Measurements from ENCODE around the gene ATP8B1. TPM values are rescaled to one million over a fixed set of nuclear protein-coding genes. Genes with fewer than 3 reads are reported as not detected.

Gene ATP8B1
- total and polyA plus RNA-seq, 2 of the 4 experiments (the other 2 are of a cell fraction): 64.3 to 136 TPM

DNA sequence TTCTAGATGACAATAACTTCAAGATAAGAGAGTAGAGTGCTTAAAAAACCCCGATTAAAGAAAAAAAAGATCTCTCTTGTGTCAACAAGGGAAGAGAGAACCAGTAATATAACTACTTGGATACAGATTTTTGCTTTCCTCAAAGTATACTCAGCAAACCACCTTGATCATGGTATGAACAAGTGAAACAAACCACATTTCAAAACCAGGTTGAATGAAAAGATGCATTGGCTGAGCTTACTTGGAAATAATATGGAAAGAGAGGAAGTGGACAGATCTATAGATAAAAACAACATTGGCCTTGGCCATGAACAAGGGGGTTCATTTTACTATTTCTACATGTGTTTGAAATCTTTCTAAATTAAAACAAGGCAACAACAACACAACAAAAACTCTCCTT, 50.1 kb downstream of the ATP8B1 start:
- no peak overlapping the region for H3K4me3 ChIP-seq (ENCODE audit: insufficient read depth, low read depth, low read length)
- TF ChIP-seq, protein P1, sequence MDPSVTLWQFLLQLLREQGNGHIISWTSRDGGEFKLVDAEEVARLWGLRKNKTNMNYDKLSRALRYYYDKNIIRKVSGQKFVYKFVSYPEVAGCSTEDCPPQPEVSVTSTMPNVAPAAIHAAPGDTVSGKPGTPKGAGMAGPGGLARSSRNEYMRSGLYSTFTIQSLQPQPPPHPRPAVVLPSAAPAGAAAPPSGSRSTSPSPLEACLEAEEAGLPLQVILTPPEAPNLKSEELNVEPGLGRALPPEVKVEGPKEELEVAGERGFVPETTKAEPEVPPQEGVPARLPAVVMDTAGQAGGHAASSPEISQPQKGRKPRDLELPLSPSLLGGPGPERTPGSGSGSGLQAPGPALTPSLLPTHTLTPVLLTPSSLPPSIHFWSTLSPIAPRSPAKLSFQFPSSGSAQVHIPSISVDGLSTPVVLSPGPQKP (IDR thresholded peaks at IDR 0.05; ENCODE audit: borderline replicate concordance, low read depth, low read length): no peak
- TF ChIP-seq CHD1 (IDR thresholded peaks at IDR 0.05; ENCODE audit: low read depth, low read length): no peak
- TF ChIP-seq RFX5 (IDR thresholded peaks at IDR 0.05; ENCODE audit: low read depth, low read length): no peak
- no peak overlapping the region for H3K27ac ChIP-seq (ENCODE audit: insufficient read depth, low read length)
- H3K79me1 ChIP-seq (ENCODE audit: low read depth in 1 of 2, low read length in 2 of 2): peaks cover 40 to 80% of the 10 kb centered on the region in 2 experiments
- H4K8ac ChIP-seq (ENCODE audit: low read depth in 2 of 2, low read length in 2 of 2): no peak overlapping the region
- H2BK20ac ChIP-seq (ENCODE audit: low read depth, low read length): no peak overlapping the region
- no peak overlapping the region for H3K56ac ChIP-seq (ENCODE audit: extremely low read depth, insufficient read depth, low read length)
- no peak overlapping the region for H2AK9ac ChIP-seq (replicated peaks; ENCODE audit: low read depth, low read length, poor library complexity)
- H3K9me1 ChIP-seq (ENCODE audit: insufficient read depth, low read length): peaks cover 11% of the 10 kb centered on the region
- H3K9ac ChIP-seq (ENCODE audit: low read depth, low read length): no peak overlapping the region
- H3K14ac ChIP-seq (replicated peaks; ENCODE audit: low read depth, low read length): peak overlapping the region; percentile 48; the same call in 1 of the 2 replicates
- H3K4ac ChIP-seq (ENCODE audit: low read depth, low read length): no peak overlapping the region
- BruUV-seq (replicated peaks): no TSS peak
- peaks cover 53% of the 10 kb centered on the region for H4K20me1 ChIP-seq (ENCODE audit: insufficient read depth, low read length)
- no peak overlapping the region for H4K91ac ChIP-seq (ENCODE audit: insufficient read depth, low read depth, low read length)
- peak overlapping the region; percentile 7; the same call in 1 of the 2 replicates for H3K23ac ChIP-seq (ENCODE audit: low read depth, low read length)
- intact Hi-C loops (cut with micrococcal nuclease): no loop called here
- peak overlapping the region; percentile 20 for H2BK5ac ChIP-seq (ENCODE audit: low read depth, low read length, poor library complexity, severe bottlenecking)
- POLR2A ChIA-PET (ENCODE audit: unreplicated experiment): no interaction called here
- H3K9me3 ChIP-seq (ENCODE audit: control insufficient read depth, insufficient read depth, low read length): no peaks in the 10 kb centered on the region
- WGBS, 2 experiments (ENCODE audit: extremely low coverage in 2 of 2, insufficient read length in 1 of 2): no CpG with 5 or more reads among the region's 1 CpG
- DNase-seq (no peak), ATAC-seq (ENCODE audit: low read depth) (no peak)
- H3K4me2 ChIP-seq (ENCODE audit: low read depth, low read length): no peak overlapping the region
- H2AFZ ChIP-seq (replicated peaks; ENCODE audit: low read length, poor library complexity): no peak overlapping the region
- H3K27me3 ChIP-seq (ENCODE audit: control insufficient read depth, insufficient read depth, low read length): no peaks in the 10 kb centered on the region
- in situ Hi-C loops (cut with MboI; ENCODE audit: low sequenced_read_pairs): no loop called here
- H3K36me3 ChIP-seq (ENCODE audit: control insufficient read depth, insufficient read depth, low read length): peaks cover 4% of the 10 kb centered on the region
- H4K5ac ChIP-seq (ENCODE audit: low read depth, low read length): no peak overlapping the region
- no peak overlapping the region for H2BK15ac ChIP-seq (ENCODE audit: low read depth, low read length)
- no peak overlapping the region for H2BK120ac ChIP-seq (ENCODE audit: low read depth, low read length)
- no peak overlapping the region for H3K18ac ChIP-seq (ENCODE audit: low read depth, low read length)
- dilution Hi-C loops (cut with HindIII; ENCODE audit: low sequenced_read_pairs, unreplicated experiment): no loop called here
- CTCF ChIA-PET: interaction anchor here (0.7 kb wide), 1 partner anchor 89 kb away, joined by 3 read pairs; no protein-coding TSS in a partner anchor
- peaks cover 5% of the 10 kb centered on the region for H3K4me1 ChIP-seq (ENCODE audit: control insufficient read depth, insufficient read depth, low read length)
- H2AK5ac ChIP-seq (ENCODE audit: low read depth, low read length): no peak overlapping the region
